HUES6 (cell line): ENCODE data around the gene EIF1AX.
A peak's percentile ranks its signal among the peaks of the same experiment; 100 is the strongest.
"Not testable (repeated sequence)": the region's sequence is repeated elsewhere in the genome, so short reads cannot be mapped to it uniquely, and the experiment has no call there.

Experiments
- H3K27ac ChIP-seq: 2 replicates; pipeline ENCODE4 v1.7.0; 2013; ENCODE audit warnings: low read depth, mild to moderate bottlenecking, low read length, inconsistent platforms
- H3K27me3 ChIP-seq: 2 replicates; pipeline ENCODE4 v1.6.1; 2013; ENCODE audit warnings: low read length; ENCODE audit not compliant: control insufficient read depth, insufficient read depth
- H3K36me3 ChIP-seq: 2 replicates; pipeline ENCODE4 v1.6.1; 2013; ENCODE audit warnings: low read length; ENCODE audit not compliant: control insufficient read depth, insufficient read depth
- H3K4me1 ChIP-seq: 2 replicates; pipeline ENCODE4 v1.6.1; 2013; ENCODE audit warnings: low read length; ENCODE audit not compliant: control insufficient read depth, insufficient read depth
- H3K4me3 ChIP-seq: 2 replicates; pipeline ENCODE4 v1.5.1; 2013; ENCODE audit warnings: low read depth, low read length
- H3K9ac ChIP-seq: one replicate; pipeline ENCODE4 v1.6.1; 2013; ENCODE audit warnings: mild to moderate bottlenecking, low read length
- H3K9me3 ChIP-seq: 2 replicates; pipeline ENCODE4 v1.6.1; 2013; ENCODE audit warnings: low read depth, low read length; ENCODE audit not compliant: control insufficient read depth, insufficient read depth

EIF1AX gene

GRCh38 chrX:20127440-20127839, 14.2 kb downstream of the EIF1AX start:
- not testable (repeated sequence) for H3K4me1 ChIP-seq
- H3K36me3 ChIP-seq, result peaks cover 55% of the 10 kb centered on the region

GRCh38 chrX:20126833-20127232, 14.8 kb downstream of the EIF1AX start:
- not testable (repeated sequence) for H3K27ac ChIP-seq, H3K9ac ChIP-seq, H3K27me3 ChIP-seq, H3K4me1 ChIP-seq, H3K4me3 ChIP-seq, H3K9me3 ChIP-seq
- H3K36me3 ChIP-seq, result peaks cover 49% of the 10 kb centered on the region

More at GRCh38 chrX:20127440-20127839, 14.2 kb downstream of the EIF1AX start:
- H3K9me3 ChIP-seq, H3K27ac ChIP-seq, H3K4me3 ChIP-seq, H3K9ac ChIP-seq, H3K27me3 ChIP-seq: not testable (repeated sequence)

GRCh38 chrX:20124964-20125363, 16.7 kb downstream of the EIF1AX start:
- H3K9me3 ChIP-seq, result no peaks in the 10 kb centered on the region
- no peaks in the 10 kb centered on the region for H3K4me1 ChIP-seq
- H3K36me3 ChIP-seq, result peaks cover 32% of the 10 kb centered on the region
- no peak overlapping the region for H3K9ac ChIP-seq
- H3K27me3 ChIP-seq, result no peaks in the 10 kb centered on the region
- H3K27ac ChIP-seq, result no peak overlapping the region
- no peak overlapping the region for H3K4me3 ChIP-seq

GRCh38 chrX:20118065-20118824, 23.4 kb downstream of the EIF1AX start:
- H3K9ac ChIP-seq, result no peak overlapping the region
- no peak overlapping the region for H3K27ac ChIP-seq
- no peak overlapping the region for H3K4me3 ChIP-seq
- H3K9me3 ChIP-seq, result peaks cover 4% of the 10 kb centered on the region; the same call in 1 of the 2 replicates
- H3K36me3 ChIP-seq, result no peaks in the 10 kb centered on the region
- H3K27me3 ChIP-seq, result peaks cover 41% of the 10 kb centered on the region
- peaks cover 7% of the 10 kb centered on the region; the same call in 1 of the 2 replicates for H3K4me1 ChIP-seq

GRCh38 chrX:20116577-20117240, 24.9 kb downstream of the EIF1AX start, which contains the start of gene MAP7D2:
TSS of gene MAP7D2 (minus strand) at chrX:20116907. CDS start at chrX:20116879, 28 bp downstream.
- Histone ChIP-seq H3K36me3 (no peaks in the 10 kb centered on the region), H3K27ac (no peak within 1 kb of the TSS), H3K9me3 (peaks cover 4% of the 10 kb centered on the region; the same call in 1 of the 2 replicates), H3K4me3 (peak within 1 kb of the TSS; percentile 53), H3K4me1 (peaks cover 17% of the 10 kb centered on the region; the same call in 1 of the 2 replicates), H3K9ac (no peak within 1 kb of the TSS), H3K27me3 (peaks cover 41% of the 10 kb centered on the region)

DNA sequence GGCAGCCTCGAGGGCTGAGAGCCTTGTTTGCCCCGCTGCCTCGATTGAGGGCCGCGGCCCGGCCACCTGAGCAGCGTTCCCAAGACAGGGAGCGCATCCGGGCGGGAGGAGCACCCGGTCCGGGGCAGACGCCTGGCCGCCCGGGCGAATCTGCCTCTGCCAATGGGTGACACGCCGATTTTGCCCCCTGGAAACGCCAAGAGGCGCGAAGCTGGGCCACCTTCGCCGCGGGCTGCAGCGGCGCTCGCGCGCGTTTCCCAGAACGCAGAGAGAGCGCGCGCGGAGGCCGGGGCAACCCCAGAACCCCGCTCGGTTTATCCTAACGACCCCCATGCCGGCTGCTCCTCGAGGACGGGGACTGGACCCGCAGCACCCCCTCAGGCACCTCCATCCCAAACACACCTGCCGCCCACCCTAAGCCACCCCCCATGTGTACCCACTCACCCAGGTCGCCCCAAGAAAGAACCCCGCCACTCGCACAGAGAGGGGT, 25.5 kb downstream of the EIF1AX start:
- Histone ChIP-seq H3K9me3 (peaks cover 4% of the 10 kb centered on the region; the same call in 1 of the 2 replicates), H3K36me3 (no peaks in the 10 kb centered on the region), H3K27me3 (peaks cover 41% of the 10 kb centered on the region), H3K27ac (no peak overlapping the region), H3K4me1 (peaks cover 17% of the 10 kb centered on the region; the same call in 1 of the 2 replicates), H3K4me3 (peak overlapping the region; percentile 53), H3K9ac (no peak overlapping the region)

- H3K4me1 ChIP-seq, result peaks cover 17% of the 10 kb centered on the region; the same call in 1 of the 2 replicates
- H3K27me3 ChIP-seq, result peaks cover 34% of the 10 kb centered on the region
- H3K4me3 ChIP-seq, result no peak overlapping the region
- no peak overlapping the region for H3K27ac ChIP-seq
- H3K9ac ChIP-seq, result no peak overlapping the region
- no peaks in the 10 kb centered on the region for H3K36me3 ChIP-seq
- H3K9me3 ChIP-seq, result peaks cover 3% of the 10 kb centered on the region; the same call in 1 of the 2 replicates
Measured at GRCh38 chrX:20112022-20112774, 29.4 kb downstream of the EIF1AX start.

- peaks cover 24% of the 10 kb centered on the region for H3K27me3 ChIP-seq
- H3K27ac ChIP-seq, result no peak overlapping the region
- no peaks in the 10 kb centered on the region for H3K36me3 ChIP-seq
- H3K9me3 ChIP-seq, result no peaks in the 10 kb centered on the region
- no peak overlapping the region for H3K9ac ChIP-seq
- peaks cover 17% of the 10 kb centered on the region; the same call in 1 of the 2 replicates for H3K4me1 ChIP-seq
- no peak overlapping the region for H3K4me3 ChIP-seq
Measured at GRCh38 chrX:20111271-20111670, 30.4 kb downstream of the EIF1AX start.

DNA sequence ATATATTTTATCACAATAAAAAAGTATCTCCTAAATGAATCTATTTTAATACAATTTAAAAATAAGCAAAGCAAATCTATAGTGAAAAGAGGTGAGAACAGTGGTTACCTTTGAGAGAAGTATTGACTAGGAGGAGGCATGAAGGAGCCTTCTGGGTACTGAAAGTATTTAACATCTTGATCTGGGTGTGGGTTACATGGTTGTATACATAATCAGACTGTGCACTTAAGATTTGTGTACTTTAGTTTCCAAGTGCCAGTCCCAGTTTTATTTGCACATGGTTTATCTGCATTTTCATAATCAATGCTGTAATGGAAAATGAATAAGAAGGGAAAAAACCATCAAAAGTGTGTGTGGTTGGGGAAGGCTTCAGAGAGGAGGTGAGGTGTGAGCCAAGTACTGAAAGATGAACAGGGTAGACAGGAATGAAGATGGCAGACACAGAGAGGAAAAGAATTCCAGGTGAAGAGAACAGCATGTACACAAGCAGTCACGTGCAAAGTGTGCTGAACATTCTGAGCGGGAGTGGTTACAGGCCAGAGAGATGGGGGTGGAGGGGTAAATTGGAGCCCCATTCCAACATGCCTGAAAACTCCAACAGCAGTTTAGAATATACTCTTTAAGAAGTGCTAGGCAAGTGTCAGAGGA, 39.6 kb downstream of the EIF1AX start:
- Histone ChIP-seq H3K27me3 (peaks cover 3% of the 10 kb centered on the region; the same call in 1 of the 2 replicates), H3K4me3 (no peak overlapping the region), H3K27ac (no peak overlapping the region), H3K4me1 (no peaks in the 10 kb centered on the region), H3K9me3 (no peaks in the 10 kb centered on the region), H3K36me3 (no peaks in the 10 kb centered on the region), H3K9ac (no peak overlapping the region)

DNA sequence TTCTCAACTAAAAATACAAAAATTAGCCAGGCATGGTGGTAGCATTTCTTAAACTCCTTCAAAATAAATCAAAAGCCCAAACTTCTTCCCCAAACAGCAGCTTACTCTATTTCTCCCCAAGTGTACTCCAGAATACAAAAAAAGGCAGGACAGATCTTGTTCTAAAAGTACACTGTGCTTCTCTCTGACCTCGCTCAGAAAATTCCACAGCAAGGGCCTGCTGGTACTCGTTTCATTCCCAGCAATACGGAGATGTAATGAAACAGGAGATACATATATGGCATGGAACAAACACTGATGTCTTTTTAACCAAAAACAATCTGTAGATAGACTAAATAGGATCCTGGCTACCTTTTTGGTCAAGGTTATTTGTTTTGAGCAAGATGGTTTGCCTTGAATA, 50.1 kb downstream of the EIF1AX start:
- no peak overlapping the region for H3K4me3 ChIP-seq
- no peaks in the 10 kb centered on the region for H3K36me3 ChIP-seq
- no peaks in the 10 kb centered on the region for H3K27me3 ChIP-seq
- H3K27ac ChIP-seq, result no peak overlapping the region
- no peaks in the 10 kb centered on the region for H3K4me1 ChIP-seq
- H3K9me3 ChIP-seq, result no peaks in the 10 kb centered on the region
- H3K9ac ChIP-seq, result no peak overlapping the region
